Putamen (tissue), 1 donor: ENCODE measurements around the gene ARHGAP6.
"Not testable (repeated sequence)": the region's sequence is repeated elsewhere in the genome, so short reads cannot be mapped to it uniquely, and the experiment has no call there.

Experiments used
- DNase-seq: peaks from one replicate; pipeline ENCODE4 v3.0.0-alpha.2; 2016; ENCODE audit warnings: low spot score

The ARHGAP6 gene

GRCh38 chrX:11293113-11293512, 372.6 kb downstream of the ARHGAP6 start, which contains the start of gene AMELX:
Gene AMELX, plus strand, starts transcription at chrX:11293413. Its CDS starts 1,376 bp downstream, at chrX:11294789.
- no peak for DNase-seq

DNA sequence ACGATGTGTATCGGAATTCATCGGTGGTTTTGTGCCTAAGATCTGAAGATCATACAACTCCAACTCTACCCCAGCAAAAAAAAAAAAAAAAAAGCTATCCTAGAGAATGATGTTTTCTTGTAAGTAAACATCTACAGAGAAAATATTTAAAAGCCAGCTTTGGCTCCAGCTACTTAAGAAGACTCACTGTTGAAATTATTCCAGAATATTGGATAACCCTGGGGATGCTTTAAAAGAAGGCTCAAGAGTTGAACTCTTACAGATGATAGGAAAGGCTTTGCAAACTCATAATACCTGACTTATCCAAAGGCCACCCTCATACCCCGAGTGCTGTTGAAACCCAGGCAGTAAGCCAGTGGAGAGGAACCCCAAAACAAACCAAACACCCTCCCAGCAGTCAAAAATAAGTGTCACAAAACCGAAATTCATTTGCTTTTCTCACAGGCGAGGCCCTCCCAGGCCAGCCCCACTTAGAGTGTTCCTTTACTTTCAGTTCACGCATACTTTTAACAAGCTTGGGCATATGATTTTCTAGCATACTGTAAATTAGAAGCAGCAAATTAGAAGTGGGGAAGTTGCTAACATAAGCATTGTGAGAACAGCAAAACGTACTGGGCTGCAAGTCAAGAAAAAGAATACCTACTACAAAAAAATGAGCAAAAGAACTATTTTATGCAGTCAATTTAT, 375.2 kb downstream of the ARHGAP6 start:
- DNase-seq: no peak

DNA sequence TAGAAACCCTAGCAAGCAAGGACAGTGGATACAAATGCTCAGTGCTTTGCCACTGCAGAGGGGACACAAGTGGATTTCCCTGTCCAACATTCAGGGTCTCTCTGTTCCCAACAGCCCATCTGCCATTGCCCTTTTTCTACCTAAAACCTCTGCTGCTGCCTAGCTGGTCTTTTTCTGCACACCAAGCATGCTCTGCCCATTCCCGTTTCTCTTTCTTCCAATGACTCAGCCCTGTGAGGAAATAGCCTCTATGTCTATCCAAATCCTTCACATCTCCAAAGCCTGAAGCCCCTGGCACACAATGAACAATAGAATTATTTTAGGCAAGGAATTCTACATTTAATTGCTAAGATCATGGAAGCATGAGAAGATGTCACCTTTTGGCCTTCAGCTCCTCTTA, 378.2 kb downstream of the ARHGAP6 start:
- no peak for DNase-seq

- DNase-seq: no peak
Observed at GRCh38 chrX:11285651-11286050, 380.1 kb downstream of the ARHGAP6 start.

DNA sequence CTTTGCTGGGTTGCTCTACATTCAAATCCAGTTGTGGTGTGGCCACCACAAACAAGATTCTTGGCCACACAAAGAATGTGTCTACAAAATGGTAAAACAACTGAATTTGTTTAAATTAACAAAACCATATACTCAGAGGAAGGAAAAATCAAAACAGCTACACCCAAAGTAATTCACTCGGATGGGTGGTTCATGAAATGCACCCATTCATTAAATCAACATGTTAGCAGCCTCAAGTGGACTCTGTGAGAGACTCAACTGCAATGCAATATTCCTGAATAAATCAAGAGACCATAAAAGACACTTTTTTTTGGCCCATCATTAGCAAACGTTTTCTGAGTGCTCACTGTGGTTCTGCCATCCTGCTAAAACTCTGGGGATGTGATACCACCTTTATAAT, 383.7 kb downstream of the ARHGAP6 start:
- DNase-seq: no peak

DNA sequence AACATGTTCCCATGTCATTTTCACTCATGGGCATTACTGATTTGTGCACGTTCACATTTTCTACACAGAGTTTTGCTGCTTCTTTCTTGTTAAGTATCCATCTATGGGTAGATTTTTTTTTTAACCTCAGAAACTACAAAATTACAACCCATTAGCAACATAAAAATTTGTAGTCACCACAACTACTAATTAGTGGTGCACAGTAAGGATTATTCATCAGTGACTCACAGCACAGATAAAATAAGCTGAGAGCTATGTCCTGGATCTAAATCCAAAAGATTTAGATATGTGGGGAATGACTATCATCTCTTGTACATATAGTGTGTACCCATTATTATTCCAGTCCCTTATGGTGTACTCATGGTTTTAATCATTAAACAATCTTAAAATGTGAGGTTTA, 392.2 kb downstream of the ARHGAP6 start:
- no peak for DNase-seq

DNA sequence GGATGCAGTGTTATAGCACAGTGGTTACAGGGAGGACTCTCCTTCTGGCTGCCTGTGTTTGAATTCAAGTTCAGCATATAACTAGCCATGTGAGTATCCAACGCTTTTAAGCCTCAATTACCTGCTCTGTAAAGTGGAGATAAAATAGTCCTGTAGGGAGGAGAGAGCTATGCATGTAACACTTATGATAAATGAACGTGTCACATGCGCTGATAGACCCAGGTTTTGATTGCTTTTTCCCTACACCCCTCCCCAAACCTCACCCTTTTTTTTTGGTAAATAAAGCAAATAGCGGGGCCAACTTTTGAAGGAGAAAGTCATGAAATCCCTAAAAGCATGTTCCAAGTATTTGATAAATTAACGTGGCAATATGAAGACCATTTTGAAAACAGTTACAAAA, 392.9 kb downstream of the ARHGAP6 start:
- no peak for DNase-seq

DNA sequence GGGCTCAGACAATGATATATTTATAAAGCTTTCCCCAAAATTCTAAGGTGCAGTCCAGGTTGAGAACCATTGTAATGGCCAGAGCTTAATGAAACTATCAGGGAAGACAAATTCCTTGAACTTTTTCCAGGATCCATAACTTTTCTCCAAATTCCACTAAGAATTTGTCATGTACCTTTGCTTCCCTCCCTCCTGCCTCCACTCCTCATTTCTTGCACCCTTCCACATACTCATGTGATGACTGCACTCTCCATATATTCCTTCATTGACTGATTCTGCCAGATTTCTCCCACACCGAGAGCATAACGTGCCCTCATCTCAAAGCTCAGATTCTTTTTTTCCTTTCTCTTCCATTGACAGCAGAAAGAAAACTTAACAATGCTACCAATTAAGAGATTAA, 393.4 kb downstream of the ARHGAP6 start:
- no peak for DNase-seq

- DNase-seq: no peak
Observed at GRCh38 chrX:11269996-11270395, 395.7 kb downstream of the ARHGAP6 start.

DNA sequence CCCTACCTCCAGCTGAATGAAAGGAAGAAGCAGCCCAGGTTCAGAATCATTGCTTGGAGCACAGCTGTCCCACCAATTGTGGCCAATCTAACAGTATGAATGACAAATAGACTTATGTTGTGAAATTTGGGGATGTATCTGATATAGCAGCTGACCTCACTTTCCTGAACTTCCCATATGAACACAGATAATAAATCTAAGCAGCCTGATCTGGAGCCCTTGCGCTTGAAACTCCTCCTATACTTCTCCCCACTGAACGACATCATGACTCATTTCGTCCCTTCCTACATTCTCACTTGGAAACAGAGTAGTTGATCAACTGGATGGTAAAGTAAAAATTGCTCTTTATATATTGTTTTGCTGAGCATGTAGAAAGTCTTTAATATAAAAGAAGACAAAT, 396.7 kb downstream of the ARHGAP6 start:
- no peak for DNase-seq

- DNase-seq: no peak
Observed at GRCh38 chrX:11267425-11267824, 398.3 kb downstream of the ARHGAP6 start.

GRCh38 chrX:11266573-11267003, 399.1 kb downstream of the ARHGAP6 start:
- no peak for DNase-seq

DNA sequence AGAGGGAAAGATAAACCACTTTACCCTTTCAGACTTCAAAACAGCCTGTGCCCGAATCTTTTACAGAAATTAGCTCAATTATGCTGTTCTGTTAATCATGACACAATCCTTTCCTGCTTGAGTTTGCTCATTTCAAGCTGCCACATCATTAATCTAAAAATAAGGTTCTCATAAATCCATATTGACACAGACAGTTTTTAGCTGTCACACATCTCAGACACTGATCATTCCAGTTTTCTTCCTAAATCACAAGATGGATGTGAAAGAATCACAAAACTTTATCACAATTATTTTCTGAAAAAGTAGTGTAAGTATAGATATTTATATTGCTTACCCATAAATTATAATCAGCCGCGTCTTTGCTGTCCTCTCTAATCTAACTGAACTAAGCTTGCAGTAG, 400.4 kb downstream of the ARHGAP6 start:
- no peak for DNase-seq

DNA sequence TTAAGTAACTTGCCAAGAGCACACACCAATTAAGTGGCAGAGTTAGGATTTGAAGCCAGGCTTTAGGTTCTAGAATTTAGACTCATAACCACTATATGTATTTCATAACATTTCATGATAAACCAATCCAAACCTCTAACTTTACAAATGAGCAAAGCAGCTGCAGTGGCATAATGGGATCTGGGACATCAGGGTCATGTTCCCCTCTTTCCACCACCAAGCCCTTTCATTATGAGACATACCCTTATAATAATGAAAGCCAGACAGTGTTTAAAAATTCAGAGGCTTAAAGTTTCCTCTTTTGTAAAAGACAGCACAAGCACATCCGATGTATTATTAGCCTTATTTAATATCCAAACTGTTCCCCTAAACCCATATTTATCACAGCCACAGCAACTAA, 400.8 kb downstream of the ARHGAP6 start:
- DNase-seq: no peak

- DNase-seq: no peak
Observed at GRCh38 chrX:11261260-11261659, 404.5 kb downstream of the ARHGAP6 start.

DNA sequence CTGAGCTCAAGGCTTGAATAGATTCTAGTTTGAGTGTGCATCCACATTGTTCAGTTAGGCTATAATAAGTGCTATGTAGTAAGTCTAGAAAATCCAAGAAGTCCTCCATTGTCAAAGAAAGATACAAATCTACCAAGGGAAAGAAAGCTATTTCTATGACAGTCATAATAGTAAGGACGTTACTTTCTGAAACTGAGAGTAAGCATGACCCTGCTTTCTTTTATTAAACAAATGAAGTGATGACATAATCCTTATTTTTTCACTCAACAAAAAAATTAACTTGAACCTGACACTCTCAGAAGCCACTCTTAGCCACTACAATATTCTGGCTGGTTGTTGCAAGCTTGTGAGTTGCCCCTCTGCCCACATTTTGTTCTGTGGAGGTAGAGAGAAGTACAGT, 406.3 kb downstream of the ARHGAP6 start:
- DNase-seq: no peak

DNA sequence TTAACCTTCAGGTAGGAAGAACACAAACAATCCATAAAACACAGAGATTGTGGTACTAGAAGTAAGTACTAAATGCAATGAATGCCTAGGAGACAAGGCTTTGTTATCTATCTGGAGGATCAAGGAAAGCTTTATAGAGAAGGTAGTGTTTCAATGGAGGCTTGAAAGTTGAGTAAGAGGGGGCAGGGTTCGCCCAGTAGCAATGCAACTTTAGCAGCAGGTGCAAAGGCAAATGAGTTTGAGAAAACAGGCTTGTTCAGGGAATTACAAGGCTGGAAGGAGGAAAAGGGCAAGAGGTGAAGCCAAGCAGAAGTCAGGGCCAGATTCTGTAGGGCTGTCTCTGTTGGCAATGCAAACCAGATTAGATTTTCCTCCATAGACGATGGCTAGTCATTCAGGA, 408.0 kb downstream of the ARHGAP6 start:
- DNase-seq: no peak

DNA sequence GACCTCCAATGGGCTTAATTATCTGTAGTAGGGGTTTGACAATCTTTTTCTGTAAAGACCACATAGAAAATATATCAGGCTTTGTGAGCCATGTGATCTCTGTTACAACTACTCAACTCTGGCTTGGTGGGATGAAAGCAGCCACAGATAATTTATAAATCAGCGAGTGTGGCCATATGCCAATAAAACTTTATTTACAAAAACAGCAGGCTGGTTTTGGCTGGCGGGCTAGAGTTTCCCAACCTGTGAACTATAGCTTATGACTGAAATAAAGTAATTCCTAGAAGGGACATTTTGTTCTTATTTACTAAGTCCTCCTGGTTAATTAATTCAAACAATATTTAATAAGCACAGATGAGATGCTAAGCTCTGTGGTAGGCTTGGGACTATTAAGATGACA, 408.4 kb downstream of the ARHGAP6 start:
- no peak for DNase-seq

GRCh38 chrX:11254417-11255109, 411.2 kb downstream of the ARHGAP6 start:
- DNase-seq: no peak

- DNase-seq: no peak
Observed at GRCh38 chrX:11244636-11245035, 421.1 kb downstream of the ARHGAP6 start.

DNA sequence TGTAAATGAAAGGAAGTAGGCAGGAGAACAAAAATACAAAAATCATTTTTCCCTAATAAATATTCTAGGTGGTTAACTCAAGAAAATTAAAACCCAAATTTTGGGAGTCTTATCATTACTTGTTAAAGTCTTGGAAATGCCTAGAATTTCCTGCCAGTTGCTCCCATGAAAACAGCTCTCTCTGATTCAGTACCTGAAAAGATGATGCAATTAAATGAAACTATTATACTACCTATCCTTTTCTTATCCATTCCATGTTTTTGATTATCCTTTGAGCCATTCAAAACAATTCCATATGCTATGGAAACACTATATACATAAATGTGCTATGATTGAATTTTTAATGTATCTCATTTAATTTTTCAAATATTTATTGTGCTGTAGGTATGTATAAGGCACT, 423.0 kb downstream of the ARHGAP6 start:
- no peak for DNase-seq

DNA sequence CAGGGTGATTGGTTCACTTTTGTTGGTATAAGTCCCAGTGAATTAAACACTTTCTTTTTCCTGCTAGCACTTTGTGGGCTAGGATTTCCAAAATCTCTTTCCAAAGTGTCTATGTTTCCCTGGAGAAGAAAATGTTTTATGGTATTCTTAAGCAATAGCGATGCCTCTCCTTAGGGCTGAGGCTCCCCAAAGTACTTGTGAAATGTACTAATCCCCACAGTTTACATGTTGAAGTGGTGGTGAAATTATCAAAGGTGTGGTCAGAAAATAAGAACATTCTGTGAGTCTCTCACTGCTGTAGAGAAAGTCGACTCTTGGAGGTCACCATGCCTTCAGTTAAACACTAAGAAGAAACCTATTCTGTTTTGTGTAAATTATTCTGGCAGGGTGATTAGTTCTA, 424.0 kb downstream of the ARHGAP6 start:
- no peak for DNase-seq

- DNase-seq: no peak
Observed at GRCh38 chrX:11239230-11239629, 426.5 kb downstream of the ARHGAP6 start.

- not testable (repeated sequence) for DNase-seq
Observed at GRCh38 chrX:11235377-11235776, 430.3 kb downstream of the ARHGAP6 start.
